Loucy (cell line): ENCODE data around the gene IRGQ.
A peak's percentile ranks its signal among the peaks of the same experiment; 100 is the strongest.

ENCODE experiments used
- H2AFZ ChIP-seq: fragments of 200-600 bp; sonication (generic); 2 replicates; pipeline ENCODE4 v1.6.0; 2016; ENCODE audit warnings: antibody characterized with exemption, mild to moderate bottlenecking, low read length, moderate library complexity
- H3F3A ChIP-seq: fragments of 200-600 bp; 2 replicates; pipeline ENCODE4 v1.6.0; 2016; ENCODE audit warnings: antibody characterized with exemption, low read depth, mild to moderate bottlenecking
- H3K27me3 ChIP-seq: fragments of 200-600 bp; sonication (generic); 2 replicates; pipeline ENCODE4 v1.6.1; 2014; ENCODE audit warnings: low read length, mild to moderate bottlenecking; ENCODE audit not compliant: insufficient read depth, poor library complexity, severe bottlenecking
- H3K36me3 ChIP-seq: fragments of 200-600 bp; sonication (generic); 2 replicates; pipeline ENCODE4 v1.6.1; 2016; ENCODE audit warnings: low read length; ENCODE audit not compliant: insufficient read depth
- H3K4me1 ChIP-seq: fragments of 200-600 bp; sonication (generic); 2 replicates; pipeline ENCODE4 v1.5.1; 2014; ENCODE audit warnings: low read length, mild to moderate bottlenecking; ENCODE audit not compliant: insufficient read depth, poor library complexity, severe bottlenecking
- H3K4me2 ChIP-seq: fragments of 200-600 bp; sonication (generic); 2 replicates; pipeline ENCODE4 v1.6.0; 2014; ENCODE audit warnings: antibody characterized with exemption, low read length, low read depth, mild to moderate bottlenecking; ENCODE audit not compliant: poor library complexity, severe bottlenecking
- H3K4me3 ChIP-seq: fragments of 200-600 bp; sonication (generic); 2 replicates; pipeline ENCODE4 v1.5.1; 2014; ENCODE audit warnings: low read length, mild to moderate bottlenecking, mixed read lengths; ENCODE audit not compliant: poor library complexity, severe bottlenecking
- H3K79me2 ChIP-seq: fragments of 200-600 bp; sonication (generic); 2 replicates; pipeline ENCODE4 v1.6.1; 2014; ENCODE audit warnings: low read length; ENCODE audit not compliant: insufficient read depth
- H3K9ac ChIP-seq: fragments of 200-600 bp; sonication (generic); 2 replicates; pipeline ENCODE4 v1.6.0; 2014; ENCODE audit warnings: mild to moderate bottlenecking, low read depth, low read length, moderate library complexity; ENCODE audit not compliant: poor library complexity, severe bottlenecking
- H3K9me2 ChIP-seq: fragments of 200-600 bp; sonication (generic); replicated peaks from 2 replicates; pipeline ENCODE4 v1.6.1; 2016; ENCODE audit warnings: low read depth, low read length, mixed read lengths
- H3K9me3 ChIP-seq: fragments of 200-600 bp; sonication (generic); 2 replicates; pipeline ENCODE4 v1.6.1; 2014; ENCODE audit warnings: mild to moderate bottlenecking, antibody characterized with exemption, low read length, low read depth; ENCODE audit not compliant: insufficient read depth
- H4K20me1 ChIP-seq: fragments of 200-600 bp; sonication (generic); 2 replicates; pipeline ENCODE4 v1.6.0; 2014; ENCODE audit warnings: antibody characterized with exemption, low read length, mild to moderate bottlenecking; ENCODE audit not compliant: insufficient read depth, poor library complexity, severe bottlenecking
- EZH2phosphoT487 ChIP-seq: fragments of 200-600 bp; IDR thresholded peaks from 2 replicates; pipeline ENCODE4 v1.6.1; 2018; ENCODE audit warnings: antibody characterized with exemption, mild to moderate bottlenecking, moderate library complexity, borderline replicate concordance
- TF ChIP-seq, protein P1 (sequence below): fragments of 200-600 bp; sonication (generic); conservative IDR thresholded peaks from 2 replicates; pipeline ENCODE4 v1.5.1; 2014; ENCODE audit warnings: mild to moderate bottlenecking, antibody characterized with exemption, low read length

IRGQ gene

DNA sequence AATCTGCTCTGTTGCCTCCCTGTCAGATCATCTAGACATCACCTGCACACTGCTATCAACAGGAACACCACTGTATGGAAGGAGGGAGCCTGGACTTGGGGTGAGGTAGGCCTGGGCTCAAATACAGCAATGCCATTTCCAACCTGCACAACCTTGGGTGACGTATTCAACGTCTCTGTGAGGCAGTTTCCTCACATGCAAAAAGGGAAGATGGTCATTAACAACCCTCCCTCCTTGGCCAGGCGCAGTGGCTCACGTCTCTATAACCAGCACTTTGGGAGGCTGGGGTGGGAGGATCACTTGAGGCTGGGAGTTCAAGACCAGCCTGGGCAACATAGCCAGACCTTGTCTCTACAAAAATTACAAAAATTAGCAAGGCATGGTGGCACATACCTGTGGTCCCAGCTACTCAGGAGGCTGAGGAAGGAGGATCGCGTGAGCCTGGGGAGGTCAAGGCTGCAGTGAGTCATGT is 33.7 kb downstream of the IRGQ start:
- H4K20me1 ChIP-seq, result no peaks in the 10 kb centered on the region
- peaks cover 19% of the 10 kb centered on the region for H3F3A ChIP-seq
- peaks cover 54% of the 10 kb centered on the region for H3K4me1 ChIP-seq
- H3K4me3 ChIP-seq, result peak overlapping the region; percentile 47
- peaks cover 37% of the 10 kb centered on the region for H3K79me2 ChIP-seq
- H2AFZ ChIP-seq, result no peak overlapping the region
- 0 out of 2 replicates have a peak, but pooled peaks cover 4% of the 10 kb centered on the region for H3K36me3 ChIP-seq
- no peaks in the 10 kb centered on the region for H3K9me3 ChIP-seq
- H3K4me2 ChIP-seq, result peak overlapping the region; percentile 68
- no peak for TF ChIP-seq EZH2phosphoT487
- TF ChIP-seq, protein P1, sequence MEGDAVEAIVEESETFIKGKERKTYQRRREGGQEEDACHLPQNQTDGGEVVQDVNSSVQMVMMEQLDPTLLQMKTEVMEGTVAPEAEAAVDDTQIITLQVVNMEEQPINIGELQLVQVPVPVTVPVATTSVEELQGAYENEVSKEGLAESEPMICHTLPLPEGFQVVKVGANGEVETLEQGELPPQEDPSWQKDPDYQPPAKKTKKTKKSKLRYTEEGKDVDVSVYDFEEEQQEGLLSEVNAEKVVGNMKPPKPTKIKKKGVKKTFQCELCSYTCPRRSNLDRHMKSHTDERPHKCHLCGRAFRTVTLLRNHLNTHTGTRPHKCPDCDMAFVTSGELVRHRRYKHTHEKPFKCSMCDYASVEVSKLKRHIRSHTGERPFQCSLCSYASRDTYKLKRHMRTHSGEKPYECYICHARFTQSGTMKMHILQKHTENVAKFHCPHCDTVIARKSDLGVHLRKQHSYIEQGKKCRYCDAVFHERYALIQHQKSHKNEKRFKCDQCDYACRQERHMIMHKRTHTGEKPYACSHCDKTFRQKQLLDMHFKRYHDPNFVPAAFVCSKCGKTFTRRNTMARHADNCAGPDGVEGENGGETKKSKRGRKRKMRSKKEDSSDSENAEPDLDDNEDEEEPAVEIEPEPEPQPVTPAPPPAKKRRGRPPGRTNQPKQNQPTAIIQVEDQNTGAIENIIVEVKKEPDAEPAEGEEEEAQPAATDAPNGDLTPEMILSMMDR, result no peak
- no peaks in the 10 kb centered on the region for H3K27me3 ChIP-seq
- peak overlapping the region; percentile 58 for H3K9ac ChIP-seq
- H3K9me2 ChIP-seq, result no peaks in the 10 kb centered on the region

DNA sequence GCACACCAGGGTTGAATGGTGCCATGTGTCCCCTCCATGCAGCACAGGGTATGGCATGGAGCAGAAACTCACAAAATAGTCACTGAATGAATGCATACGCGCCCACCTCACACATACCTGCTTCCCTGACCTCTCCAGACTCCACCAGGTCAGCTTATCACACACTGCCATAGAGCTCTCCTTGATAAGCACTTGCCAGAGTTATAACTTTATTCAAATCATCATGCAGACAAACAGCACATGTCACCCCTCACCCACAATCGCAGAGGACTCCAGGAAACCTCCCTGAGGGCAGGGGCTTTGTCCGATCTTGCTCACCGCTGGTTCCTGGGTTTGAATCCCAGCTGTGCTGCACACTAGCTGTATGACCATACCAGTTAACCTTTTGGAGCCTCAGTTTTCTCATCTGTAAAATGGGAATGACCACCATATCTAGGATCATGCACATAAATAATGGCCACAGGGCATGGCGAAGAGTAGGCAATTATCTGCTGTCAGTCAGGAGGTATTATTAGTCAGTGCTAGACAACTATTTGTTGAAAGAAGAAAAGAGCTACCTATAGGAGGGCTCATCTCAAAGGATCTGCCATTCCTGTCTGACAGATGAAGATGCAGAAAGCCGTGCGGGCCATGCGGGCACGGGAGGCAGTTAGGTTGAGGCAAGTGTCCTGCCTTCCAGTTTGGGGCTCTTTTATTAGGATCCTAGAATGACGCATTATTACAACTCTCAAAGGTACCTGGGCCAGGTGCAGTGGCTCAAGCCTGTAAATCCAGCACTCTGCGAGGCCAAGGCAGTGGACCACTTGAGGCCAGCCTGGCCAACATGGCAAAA is 34.6 kb downstream of the IRGQ start:
- Histone ChIP-seq H3K4me2 (peak overlapping the region; percentile 68), H3F3A (peaks cover 19% of the 10 kb centered on the region), H4K20me1 (no peaks in the 10 kb centered on the region), H3K9ac (peak overlapping the region; percentile 58), H3K4me3 (peak overlapping the region; percentile 47), H3K9me2 (no peaks in the 10 kb centered on the region), H3K79me2 (peaks cover 36% of the 10 kb centered on the region), H2AFZ (no peak overlapping the region), H3K9me3 (no peaks in the 10 kb centered on the region), H3K36me3 (0 out of 2 replicates have a peak, but pooled peaks cover 4% of the 10 kb centered on the region), H3K4me1 (peaks cover 51% of the 10 kb centered on the region), H3K27me3 (no peaks in the 10 kb centered on the region)
- TF ChIP-seq, protein P1, result no peak
- no peak for TF ChIP-seq EZH2phosphoT487

DNA sequence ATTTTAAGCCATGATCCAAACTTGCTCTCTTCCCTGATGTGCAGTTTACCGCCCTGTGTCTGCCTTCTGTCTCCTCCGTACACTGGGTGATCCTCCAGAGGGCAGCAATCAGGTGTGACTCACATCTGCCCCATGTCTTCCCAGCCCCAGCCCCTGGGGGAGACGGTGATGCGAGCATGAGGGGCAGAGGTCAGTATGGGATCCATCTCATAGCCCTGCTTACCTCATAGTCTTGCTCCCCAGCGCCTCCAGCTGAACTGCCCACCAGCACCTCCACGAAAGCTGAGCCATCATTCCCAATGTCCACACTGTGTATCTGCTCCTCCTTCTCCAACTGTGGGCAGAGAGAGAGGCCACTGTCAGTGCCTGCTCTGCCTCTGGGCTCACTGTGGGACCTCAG is 35.2 kb downstream of the IRGQ start:
- H3K4me1 ChIP-seq, result peaks cover 51% of the 10 kb centered on the region
- TF ChIP-seq EZH2phosphoT487, result no peak
- TF ChIP-seq, protein P1, result peak; percentile 69

More for the DNA sequence above, 35.2 kb downstream of the IRGQ start:
- H3K9me2 ChIP-seq, result no peaks in the 10 kb centered on the region
- peak overlapping the region; percentile 68 for H3K4me2 ChIP-seq
- no peaks in the 10 kb centered on the region for H3K27me3 ChIP-seq
- H3F3A ChIP-seq, result peaks cover 19% of the 10 kb centered on the region
- no peak overlapping the region for H3K4me3 ChIP-seq
- H3K9ac ChIP-seq, result peak overlapping the region; percentile 58
- no peaks in the 10 kb centered on the region for H4K20me1 ChIP-seq
- H2AFZ ChIP-seq, result no peak overlapping the region
- peaks cover 36% of the 10 kb centered on the region for H3K79me2 ChIP-seq
- H3K36me3 ChIP-seq, result peaks cover 9% of the 10 kb centered on the region; the same call in 1 of the 2 replicates
- H3K9me3 ChIP-seq, result no peaks in the 10 kb centered on the region
